Effector memory CD8-positive, alpha-beta T cell (primary cell): ENCODE data around the gene PDGFD.

ENCODE experiments used
- ATAC-seq: fragments of 150-1000 bp; cut with Tn5 transposase; replicated peaks from 2 replicates; pipeline ENCODE4 v1.10.0; 2021; ENCODE audit warnings: mild to moderate bottlenecking, moderate library complexity
- DNase-seq, 3 experiments: peaks; one replicate each; pipeline ENCODE4 v3.0.0; 2021
- H3K27ac Mint-ChIP-seq, 2 donors: one replicate each; pipeline ENCODE4 v1.8.0; 2022; ENCODE audit warnings: mild to moderate bottlenecking in 2 of 2, mixed read lengths in 2 of 2, moderate library complexity in 2 of 2
- H3K27me3 Mint-ChIP-seq, 2 donors: one replicate each; pipeline ENCODE4 v1.8.0; 2022; ENCODE audit warnings: mixed read lengths in 2 of 2
- H3K36me3 Mint-ChIP-seq: one replicate; pipeline ENCODE4 v1.8.0; 2022; ENCODE audit warnings: mild to moderate bottlenecking, moderate library complexity, mixed read lengths; ENCODE audit not compliant: insufficient read depth
- H3K4me1 Mint-ChIP-seq, 2 donors: one replicate each; pipeline ENCODE4 v1.8.0; 2022; ENCODE audit warnings: low read depth in 2 of 2, mixed read lengths in 2 of 2
- H3K4me3 Mint-ChIP-seq, 2 donors: one replicate each; pipeline ENCODE4 v1.8.0; 2022; ENCODE audit warnings: mild to moderate bottlenecking in 2 of 2, mixed read lengths in 2 of 2, moderate library complexity in 2 of 2
- H3K9me3 Mint-ChIP-seq, 2 donors: one replicate each; pipeline ENCODE4 v1.8.0; 2022; ENCODE audit warnings: mixed read lengths in 2 of 2

Gene PDGFD

GRCh38 chr11:104075706-104076105 lies 88.2 kb downstream of the PDGFD start:
- Mint-ChIP-seq H3K4me1 (no peaks in the 10 kb centered on the region), H3K27ac (no peak overlapping the region), H3K9me3 (no peaks in the 10 kb centered on the region), H3K4me3 (no peak overlapping the region), H3K27me3 (no peaks in the 10 kb centered on the region), H3K36me3 (no peaks in the 10 kb centered on the region)
- ATAC-seq: no peak
- no peak for DNase-seq

DNA sequence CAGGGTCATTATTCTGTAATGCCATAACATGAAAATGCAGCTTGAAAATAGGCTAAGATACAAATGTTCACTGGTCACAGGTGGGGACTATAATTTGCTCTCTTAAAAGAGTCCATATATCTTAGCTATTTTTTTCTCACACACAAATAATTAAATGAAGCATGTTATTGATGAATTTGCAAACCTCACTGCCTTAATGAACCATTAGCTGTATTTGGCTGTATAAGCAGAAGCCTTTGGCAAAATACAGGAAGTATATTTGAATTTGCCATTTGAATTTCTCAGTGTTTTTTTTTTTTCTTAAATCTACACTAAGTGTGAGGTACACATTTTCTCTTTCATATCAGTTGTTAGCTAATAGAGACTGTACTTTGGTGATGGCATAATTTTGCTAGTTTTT lies 88.9 kb downstream of the PDGFD start:
- no peak overlapping the region for H3K27ac Mint-ChIP-seq
- no peaks in the 10 kb centered on the region for H3K9me3 Mint-ChIP-seq
- no peaks in the 10 kb centered on the region for H3K27me3 Mint-ChIP-seq
- no peak for DNase-seq
- H3K4me1 Mint-ChIP-seq: no peaks in the 10 kb centered on the region
- no peak overlapping the region for H3K4me3 Mint-ChIP-seq
- no peaks in the 10 kb centered on the region for H3K36me3 Mint-ChIP-seq
- no peak for ATAC-seq

GRCh38 chr11:104073950-104074705 lies 89.8 kb downstream of the PDGFD start:
- Mint-ChIP-seq H3K4me3 (no peak overlapping the region), H3K9me3 (no peaks in the 10 kb centered on the region), H3K27me3 (no peaks in the 10 kb centered on the region), H3K36me3 (no peaks in the 10 kb centered on the region), H3K4me1 (no peaks in the 10 kb centered on the region), H3K27ac (no peak overlapping the region)
- DNase-seq (no peak), ATAC-seq (no peak)

- no peak overlapping the region for H3K4me3 Mint-ChIP-seq
- no peaks in the 10 kb centered on the region for H3K36me3 Mint-ChIP-seq
- no peaks in the 10 kb centered on the region for H3K27me3 Mint-ChIP-seq
- no peaks in the 10 kb centered on the region for H3K9me3 Mint-ChIP-seq
- no peak for ATAC-seq
- no peak overlapping the region for H3K27ac Mint-ChIP-seq
- DNase-seq: no peak
- no peaks in the 10 kb centered on the region for H3K4me1 Mint-ChIP-seq
Measured at GRCh38 chr11:104067534-104067933, 96.4 kb downstream of the PDGFD start.

GRCh38 chr11:104064034-104064630 lies 99.8 kb downstream of the PDGFD start:
- Mint-ChIP-seq H3K9me3 (no peaks in the 10 kb centered on the region), H3K27ac (no peak overlapping the region), H3K4me3 (no peak overlapping the region), H3K27me3 (no peaks in the 10 kb centered on the region), H3K4me1 (peaks cover 0 to 6% of the 10 kb centered on the region in 2 donors), H3K36me3 (no peaks in the 10 kb centered on the region)
- DNase-seq: no peak
- ATAC-seq: no peak

- Mint-ChIP-seq H3K27ac (no peak overlapping the region), H3K4me3 (no peak overlapping the region), H3K27me3 (no peaks in the 10 kb centered on the region), H3K36me3 (no peaks in the 10 kb centered on the region), H3K4me1 (peaks cover 0 to 6% of the 10 kb centered on the region in 2 donors), H3K9me3 (no peaks in the 10 kb centered on the region)
- no peak for DNase-seq
- no peak for ATAC-seq
Measured at GRCh38 chr11:104061853-104062521, 102.0 kb downstream of the PDGFD start.

DNA sequence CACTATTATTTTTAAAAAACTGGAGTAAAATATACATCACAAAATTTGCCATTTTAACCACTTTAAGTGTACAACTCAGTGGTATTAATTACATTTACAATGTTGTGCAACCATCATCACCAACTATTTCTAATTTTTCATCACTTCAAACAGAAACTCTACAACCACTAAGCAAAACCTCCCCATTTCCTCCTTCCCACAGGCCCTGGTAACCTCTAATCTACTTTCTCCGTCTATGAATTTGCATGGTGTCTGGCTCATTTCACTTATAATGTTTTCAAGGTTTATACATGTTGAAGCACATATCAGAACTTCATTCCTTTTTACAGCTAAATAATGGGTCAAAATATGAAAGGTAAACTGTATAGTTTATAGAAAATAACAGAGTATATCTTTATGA lies 103.1 kb downstream of the PDGFD start:
- Mint-ChIP-seq H3K4me3 (no peak overlapping the region), H3K27ac (no peak overlapping the region), H3K9me3 (no peaks in the 10 kb centered on the region), H3K27me3 (no peaks in the 10 kb centered on the region), H3K4me1 (peaks cover 0 to 6% of the 10 kb centered on the region in 2 donors), H3K36me3 (no peaks in the 10 kb centered on the region)
- DNase-seq (no peak), ATAC-seq (no peak)

- ATAC-seq: no peak
- Mint-ChIP-seq H3K4me1 (peaks cover 0 to 6% of the 10 kb centered on the region in 2 donors), H3K9me3 (no peaks in the 10 kb centered on the region), H3K27me3 (no peaks in the 10 kb centered on the region), H3K4me3 (no peak overlapping the region), H3K27ac (no peak overlapping the region), H3K36me3 (no peaks in the 10 kb centered on the region)
- DNase-seq: no peak
Measured at GRCh38 chr11:104060004-104060794, 103.7 kb downstream of the PDGFD start.

GRCh38 chr11:104058680-104059079 lies 105.3 kb downstream of the PDGFD start:
- H3K9me3 Mint-ChIP-seq: no peaks in the 10 kb centered on the region
- H3K36me3 Mint-ChIP-seq: no peaks in the 10 kb centered on the region
- ATAC-seq: no peak
- H3K27ac Mint-ChIP-seq: no peak overlapping the region
- H3K4me3 Mint-ChIP-seq: no peak overlapping the region
- no peak for DNase-seq
- peaks cover 0 to 6% of the 10 kb centered on the region in 2 donors for H3K4me1 Mint-ChIP-seq
- H3K27me3 Mint-ChIP-seq: no peaks in the 10 kb centered on the region

DNA sequence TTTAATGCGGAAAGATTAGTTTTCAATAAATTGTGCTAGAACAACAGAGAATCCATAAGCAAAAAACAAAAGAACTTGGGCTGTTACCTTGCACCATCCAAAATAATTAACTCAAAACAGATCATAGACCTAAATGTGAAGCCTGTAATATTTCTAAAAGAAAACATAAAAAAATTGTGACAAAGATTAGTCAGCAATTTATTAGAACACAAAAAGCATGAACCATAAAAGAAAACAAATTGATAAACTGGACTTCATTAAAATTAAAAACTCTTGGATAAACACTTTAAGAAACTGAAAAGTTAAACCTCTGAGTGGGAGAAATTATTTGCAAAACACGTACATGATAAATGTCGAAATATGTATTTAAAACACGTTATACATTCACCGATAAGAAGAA lies 106.0 kb downstream of the PDGFD start:
- Mint-ChIP-seq H3K36me3 (no peaks in the 10 kb centered on the region), H3K4me1 (peaks cover 0 to 6% of the 10 kb centered on the region in 2 donors), H3K9me3 (no peaks in the 10 kb centered on the region), H3K4me3 (no peak overlapping the region), H3K27me3 (no peaks in the 10 kb centered on the region), H3K27ac (no peak overlapping the region)
- DNase-seq (no peak), ATAC-seq (no peak)

- Mint-ChIP-seq H3K4me1 (no peaks in the 10 kb centered on the region), H3K27me3 (no peaks in the 10 kb centered on the region), H3K36me3 (no peaks in the 10 kb centered on the region), H3K9me3 (no peaks in the 10 kb centered on the region), H3K4me3 (no peak overlapping the region), H3K27ac (no peak overlapping the region)
- ATAC-seq: no peak
- no peak for DNase-seq
Measured at GRCh38 chr11:104055596-104055995, 108.4 kb downstream of the PDGFD start.

GRCh38 chr11:104054911-104055529 lies 108.9 kb downstream of the PDGFD start:
- Mint-ChIP-seq H3K27me3 (no peaks in the 10 kb centered on the region), H3K4me3 (no peak overlapping the region), H3K9me3 (no peaks in the 10 kb centered on the region), H3K4me1 (no peaks in the 10 kb centered on the region), H3K27ac (no peak overlapping the region), H3K36me3 (no peaks in the 10 kb centered on the region)
- ATAC-seq (no peak), DNase-seq (no peak)

- Mint-ChIP-seq H3K36me3 (no peaks in the 10 kb centered on the region), H3K27me3 (no peaks in the 10 kb centered on the region)
Measured at GRCh38 chr11:104053743-104054478, 110.0 kb downstream of the PDGFD start.

More at GRCh38 chr11:104053743-104054478, 110.0 kb downstream of the PDGFD start:
- Mint-ChIP-seq H3K4me3 (no peak overlapping the region), H3K9me3 (no peaks in the 10 kb centered on the region), H3K4me1 (no peaks in the 10 kb centered on the region), H3K27ac (no peak overlapping the region)
- ATAC-seq: no peak
- DNase-seq: no peak
